ENCODE measurements around the gene GRAMD4. TPM values are rescaled to one million over a fixed set of nuclear protein-coding genes. Genes with fewer than 3 reads are reported as not detected.
"Not testable (repeated sequence)": the region's sequence is repeated elsewhere in the genome, so short reads cannot be mapped to it uniquely, and the experiment has no call there.

The GRAMD4 gene
- total RNA-seq, 1 experiment from 2014 or later: 23.5 TPM

GRCh38 chr22:46631113-46631512, 10.9 kb downstream of the GRAMD4 start:
- no peak for DNase-seq (ENCODE audit: low spot score)
- in situ Hi-C loops (cut with HindIII; ENCODE audit: low sequenced_read_pairs): no loop called here

GRCh38 chr22:46632646-46633249, 12.6 kb downstream of the GRAMD4 start:
- DNase-seq (ENCODE audit: low spot score): no peak
- in situ Hi-C loops (cut with HindIII; ENCODE audit: low sequenced_read_pairs): no loop called here

GRCh38 chr22:46633334-46633890, 13.2 kb downstream of the GRAMD4 start:
- no peak for DNase-seq (ENCODE audit: low spot score)
- in situ Hi-C loops (cut with HindIII; ENCODE audit: low sequenced_read_pairs): no loop called here

- in situ Hi-C loops (cut with HindIII; ENCODE audit: low sequenced_read_pairs): no loop called here
- no peak for DNase-seq (ENCODE audit: low spot score)
Measured at GRCh38 chr22:46634011-46634699, 14.0 kb downstream of the GRAMD4 start.

GRCh38 chr22:46634973-46635685, 14.9 kb downstream of the GRAMD4 start:
- in situ Hi-C loops (cut with HindIII; ENCODE audit: low sequenced_read_pairs); DNase-seq (ENCODE audit: low spot score): not testable (repeated sequence)

GRCh38 chr22:46635756-46636155, 15.6 kb downstream of the GRAMD4 start:
- DNase-seq (ENCODE audit: low spot score): no peak
- in situ Hi-C loops (cut with HindIII; ENCODE audit: low sequenced_read_pairs): no loop called here

GRCh38 chr22:46636221-46637002, 16.2 kb downstream of the GRAMD4 start:
- no peak for DNase-seq (ENCODE audit: low spot score)
- in situ Hi-C loops (cut with HindIII; ENCODE audit: low sequenced_read_pairs): no loop called here

- in situ Hi-C loops (cut with HindIII; ENCODE audit: low sequenced_read_pairs): no loop called here
- no peak for DNase-seq (ENCODE audit: low spot score)
Measured at GRCh38 chr22:46637711-46638600, 17.8 kb downstream of the GRAMD4 start.

GRCh38 chr22:46638601-46639431, 18.6 kb downstream of the GRAMD4 start:
- in situ Hi-C loops (cut with HindIII; ENCODE audit: low sequenced_read_pairs): no loop called here
- no peak for DNase-seq (ENCODE audit: low spot score)

- DNase-seq (ENCODE audit: low spot score): no peak
- in situ Hi-C loops (cut with HindIII; ENCODE audit: low sequenced_read_pairs): no loop called here
Measured at GRCh38 chr22:46639843-46640242, 19.7 kb downstream of the GRAMD4 start.

- DNase-seq (ENCODE audit: low spot score): no peak
- in situ Hi-C loops (cut with HindIII; ENCODE audit: low sequenced_read_pairs): no loop called here
Measured at GRCh38 chr22:46640293-46641055, 20.3 kb downstream of the GRAMD4 start.

- in situ Hi-C loops (cut with HindIII; ENCODE audit: low sequenced_read_pairs): no loop called here
- no peak for DNase-seq (ENCODE audit: low spot score)
Measured at GRCh38 chr22:46641811-46642266, 21.7 kb downstream of the GRAMD4 start.

- in situ Hi-C loops (cut with HindIII; ENCODE audit: low sequenced_read_pairs); DNase-seq (ENCODE audit: low spot score): not testable (repeated sequence)
Measured at GRCh38 chr22:46642840-46643480, 22.8 kb downstream of the GRAMD4 start.

GRCh38 chr22:46646531-46647215, 26.5 kb downstream of the GRAMD4 start:
- DNase-seq (ENCODE audit: low spot score): no peak
- in situ Hi-C loops (cut with HindIII; ENCODE audit: low sequenced_read_pairs): no loop called here

- in situ Hi-C loops (cut with HindIII; ENCODE audit: low sequenced_read_pairs); DNase-seq (ENCODE audit: low spot score): not testable (repeated sequence)
Measured at GRCh38 chr22:46648225-46648820, 28.1 kb downstream of the GRAMD4 start.

Data from G401 (cell line).